ENCODE results near the gene ELOVL4.

The ELOVL4 gene

DNA sequence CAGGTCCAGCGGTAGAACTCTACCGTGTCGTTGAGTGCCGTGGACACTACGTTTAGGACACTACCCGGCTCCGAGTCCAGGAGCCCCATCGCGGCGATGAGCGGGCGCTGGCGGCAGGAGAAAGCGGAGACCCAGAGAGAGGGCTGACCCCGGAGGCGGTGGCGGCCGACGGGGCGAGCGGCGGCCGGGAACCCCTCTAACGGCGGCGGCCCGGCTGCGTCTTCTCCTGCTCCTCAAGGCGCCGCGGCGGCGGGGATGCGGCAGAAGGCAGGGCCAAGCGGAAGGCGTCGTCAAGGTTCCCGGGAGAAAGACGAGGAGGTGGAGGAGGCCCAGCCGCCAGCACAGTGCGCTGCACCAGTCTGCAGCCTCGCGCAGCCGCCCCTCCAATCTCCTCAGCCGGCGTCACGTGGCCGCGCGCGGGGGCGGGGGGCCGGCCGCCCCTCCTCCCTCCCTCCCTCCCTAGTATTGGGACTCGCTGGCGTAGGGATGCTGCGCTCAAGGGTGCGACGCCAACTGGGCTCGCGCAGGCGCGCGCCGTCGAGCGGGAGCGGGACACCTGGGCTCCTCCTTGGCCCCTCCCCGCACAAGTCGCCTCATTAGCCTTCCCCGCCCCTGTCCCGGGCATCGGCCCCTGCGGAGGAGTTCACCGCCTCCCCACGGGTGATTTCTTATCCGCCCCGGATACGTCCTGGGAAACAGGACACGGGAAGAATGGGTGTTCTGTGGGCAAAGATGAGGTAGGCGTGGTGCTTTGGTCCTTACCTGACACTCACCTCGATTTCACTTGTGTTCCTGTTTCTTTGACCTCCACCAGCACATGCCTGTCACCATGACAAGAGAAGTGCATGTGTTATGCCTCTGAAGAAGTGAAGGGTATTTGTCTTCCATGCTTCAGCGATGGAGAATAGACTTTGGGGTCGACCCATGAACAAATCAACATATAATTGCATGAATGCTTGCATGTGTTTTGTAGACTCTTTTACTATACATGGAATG is at the start of gene ELOVL4:
TSS of gene ELOVL4 (minus strand) at position 363 of the 996 bp plus-strand sequence. CDS start at position 89, 274 bp downstream.
- peak; percentile 17 for DNase-seq (ENCODE audit: low read depth)

DNA sequence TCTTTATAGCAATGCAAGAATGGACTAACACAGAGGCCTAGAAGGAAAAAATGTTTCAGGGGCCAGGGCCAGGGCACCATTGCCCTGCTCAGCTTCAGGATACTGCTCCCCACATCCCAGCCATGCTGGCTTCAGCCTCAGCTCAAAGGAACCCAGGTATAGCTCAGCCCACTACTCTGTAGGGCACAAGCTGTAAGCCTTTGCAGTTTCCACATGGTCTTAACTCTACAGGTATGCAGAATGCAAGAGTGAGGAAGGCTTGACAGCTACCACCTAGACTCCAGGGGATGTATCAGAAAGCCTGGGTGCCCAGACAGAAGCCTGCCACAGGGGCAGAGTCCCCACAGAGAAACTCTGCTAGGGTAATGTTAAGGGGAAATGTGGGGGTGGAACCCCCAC is 46.6 kb upstream of the ELOVL4 start:
- no peak for DNase-seq (ENCODE audit: low read depth)

DNA sequence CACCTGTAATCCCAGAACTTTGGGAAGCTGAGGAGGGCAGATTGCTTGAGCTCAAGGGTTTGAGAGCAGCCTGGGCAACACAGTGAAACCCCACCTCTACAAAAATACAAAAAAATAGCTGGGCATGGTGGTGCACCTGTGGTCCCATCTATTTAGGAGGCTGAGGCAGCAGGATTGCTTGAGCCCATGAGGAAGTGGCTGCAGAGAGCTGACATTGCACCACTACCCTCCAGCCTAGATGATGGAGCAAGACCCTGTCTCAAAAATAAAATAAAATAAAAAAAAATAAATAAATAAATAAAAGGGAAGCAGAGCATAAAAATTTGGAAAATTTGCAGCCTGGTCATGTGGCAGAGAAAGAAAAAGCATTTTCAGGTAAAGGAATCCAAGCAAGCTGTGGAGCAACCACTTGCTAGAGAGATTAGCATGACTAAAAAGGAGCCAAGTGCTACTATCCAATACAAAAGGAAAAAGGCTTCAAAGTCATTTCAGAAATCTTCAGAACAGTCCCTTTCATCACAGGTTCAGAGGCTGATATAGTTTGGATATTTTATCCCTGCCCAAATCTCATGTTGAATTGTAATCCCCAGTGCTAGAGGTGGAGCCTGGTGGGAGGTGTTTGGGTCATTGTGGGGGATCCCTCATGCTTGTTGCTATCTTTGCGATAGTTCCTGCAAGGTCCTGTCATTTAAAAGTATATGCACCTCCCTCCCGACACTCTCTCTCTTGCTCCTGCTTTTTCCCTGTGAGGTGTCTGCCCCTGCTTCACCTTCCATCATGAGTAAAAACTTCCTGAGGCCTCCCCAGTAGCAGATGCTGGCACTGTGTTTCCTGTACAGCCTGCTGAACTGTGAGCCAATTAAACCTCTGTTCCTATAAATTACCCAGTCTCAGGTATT is 45.9 kb upstream of the ELOVL4 start:
- no peak for DNase-seq (ENCODE audit: low read depth)

DNA sequence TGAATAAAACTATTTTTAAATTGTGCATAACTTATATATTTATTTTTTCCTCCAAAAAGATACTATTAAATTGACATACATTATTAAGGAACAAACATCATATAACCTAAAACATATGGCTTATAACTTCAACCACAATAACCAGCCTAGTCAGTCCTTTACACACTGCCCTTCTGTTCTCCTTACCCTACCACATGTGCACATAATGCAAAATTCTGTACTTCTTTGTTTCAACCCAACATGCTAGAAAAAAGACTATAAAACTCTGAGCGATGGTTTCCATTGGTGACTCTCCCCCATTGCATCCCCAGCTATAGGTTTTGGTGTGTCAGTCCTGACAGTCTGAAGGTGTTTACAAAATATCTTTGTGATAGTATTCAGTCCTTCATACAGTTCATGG is 42.3 kb upstream of the ELOVL4 start:
- no peak for DNase-seq (ENCODE audit: low read depth)

DNA sequence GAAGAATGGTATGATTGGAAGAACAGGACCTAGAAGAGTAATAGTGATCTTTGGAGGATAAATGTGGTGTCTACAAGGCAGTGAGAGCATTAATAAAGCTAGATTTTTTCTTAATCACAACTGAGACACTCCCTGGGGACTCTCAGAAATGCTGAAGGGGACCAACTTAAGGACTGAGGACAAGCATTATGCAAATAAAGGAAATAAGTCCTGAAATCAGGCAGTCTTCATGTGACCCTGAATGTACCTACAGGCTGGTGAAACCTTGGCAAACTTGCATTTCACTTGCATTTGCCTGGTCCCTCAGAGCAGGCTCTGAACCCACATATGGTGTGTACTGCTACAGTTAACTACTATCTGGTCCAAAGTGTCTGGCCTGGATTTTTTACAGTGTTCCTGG is 37.8 kb upstream of the ELOVL4 start:
- no peak for DNase-seq (ENCODE audit: low read depth)

DNA sequence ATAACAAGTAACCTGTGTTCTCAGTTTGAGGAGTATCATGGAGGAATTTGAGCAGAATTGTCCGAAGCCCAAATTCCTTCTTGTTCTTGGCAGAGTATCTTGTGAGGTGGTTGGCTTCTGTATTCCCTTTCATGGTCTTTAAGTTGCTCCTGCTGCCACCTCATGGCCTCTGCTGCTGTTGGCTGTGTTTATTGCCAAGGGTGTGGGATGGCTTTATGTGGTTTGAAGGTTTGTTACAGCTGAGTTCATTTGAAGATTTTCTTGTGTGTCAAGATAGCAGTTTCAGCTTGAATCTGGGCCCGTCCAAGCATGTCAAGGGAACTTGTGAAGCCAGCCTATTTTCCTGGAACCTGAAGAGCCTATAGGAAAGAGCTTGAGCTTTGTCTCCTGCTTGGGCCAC is 36.9 kb upstream of the ELOVL4 start:
- no peak for DNase-seq (ENCODE audit: low read depth)

DNA sequence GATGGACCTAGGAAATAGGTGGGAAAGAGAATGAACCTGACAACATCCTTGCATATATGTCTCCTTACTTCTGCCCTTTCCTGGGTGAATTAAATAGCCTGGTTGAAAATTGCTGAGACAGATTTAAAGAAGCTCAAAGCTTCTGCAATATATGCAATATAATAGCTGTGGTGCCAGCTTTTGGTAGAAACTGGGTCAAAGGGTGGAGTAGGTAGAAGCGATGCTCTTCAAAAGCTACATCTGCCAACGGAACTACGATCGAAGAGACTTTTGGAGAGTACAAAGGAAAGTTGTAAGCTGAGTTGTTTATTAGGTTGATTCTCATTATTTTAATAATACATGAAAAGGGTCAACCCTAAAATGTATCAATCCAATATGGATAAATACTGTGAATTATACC is 34.3 kb upstream of the ELOVL4 start:
- DNase-seq (ENCODE audit: low read depth) = no peak

DNA sequence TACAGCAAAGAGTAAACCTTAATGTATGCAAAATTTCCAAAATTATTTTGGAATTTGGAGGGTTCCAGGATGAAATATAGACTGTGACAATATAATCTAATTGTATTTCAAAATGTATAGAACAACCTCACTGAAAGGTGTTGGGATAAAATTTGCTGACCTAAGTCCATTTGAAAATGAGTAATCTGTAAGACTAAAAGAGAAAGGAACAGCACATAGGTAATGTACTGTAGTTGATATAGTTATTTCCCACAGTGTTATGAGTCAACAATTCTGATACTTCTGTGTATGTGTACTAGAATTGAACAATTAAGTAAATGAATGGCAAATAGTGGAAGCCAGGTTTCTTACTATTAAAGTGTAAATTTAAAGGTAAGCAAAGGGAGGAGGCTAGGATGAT is 23.8 kb upstream of the ELOVL4 start:
- no peak for DNase-seq (ENCODE audit: low read depth)

DNA sequence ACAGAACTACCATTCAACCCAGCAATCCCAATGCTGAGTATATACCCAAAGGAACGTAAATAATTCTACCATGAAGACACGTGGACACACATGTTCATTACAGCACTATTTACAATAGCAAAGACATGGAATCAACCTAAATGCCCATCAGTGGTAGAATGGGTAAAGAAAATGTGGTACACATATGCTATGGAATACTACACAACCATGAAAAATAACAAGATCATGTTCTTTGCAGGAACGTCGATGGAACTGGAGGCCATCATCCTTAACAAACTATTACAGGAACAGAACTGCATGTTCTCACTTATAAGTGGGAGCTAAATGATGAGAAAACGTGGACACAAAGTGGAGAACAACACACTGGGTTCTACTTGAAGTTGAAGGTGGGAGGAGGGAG is 22.4 kb upstream of the ELOVL4 start:
- DNase-seq (ENCODE audit: low read depth) = no peak

DNA sequence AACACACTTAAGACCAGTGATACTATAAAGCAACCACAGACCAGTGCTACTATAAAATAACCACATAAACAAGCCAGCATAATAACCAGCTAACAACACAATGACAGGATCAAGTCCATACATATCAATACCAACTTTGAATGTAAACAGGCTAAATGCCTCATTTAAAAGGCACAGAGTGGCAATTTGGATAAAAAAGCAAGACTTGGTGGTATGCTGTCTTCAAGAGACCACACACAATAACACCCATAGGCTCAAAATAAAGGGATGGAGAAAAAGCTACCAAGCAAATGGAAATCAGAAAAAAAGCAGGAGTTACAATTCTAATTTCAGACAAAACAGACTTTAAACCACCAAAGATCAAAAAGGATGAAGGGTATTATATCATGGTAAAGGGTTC is 19.8 kb upstream of the ELOVL4 start:
- DNase-seq (ENCODE audit: low read depth) = no peak

DNA sequence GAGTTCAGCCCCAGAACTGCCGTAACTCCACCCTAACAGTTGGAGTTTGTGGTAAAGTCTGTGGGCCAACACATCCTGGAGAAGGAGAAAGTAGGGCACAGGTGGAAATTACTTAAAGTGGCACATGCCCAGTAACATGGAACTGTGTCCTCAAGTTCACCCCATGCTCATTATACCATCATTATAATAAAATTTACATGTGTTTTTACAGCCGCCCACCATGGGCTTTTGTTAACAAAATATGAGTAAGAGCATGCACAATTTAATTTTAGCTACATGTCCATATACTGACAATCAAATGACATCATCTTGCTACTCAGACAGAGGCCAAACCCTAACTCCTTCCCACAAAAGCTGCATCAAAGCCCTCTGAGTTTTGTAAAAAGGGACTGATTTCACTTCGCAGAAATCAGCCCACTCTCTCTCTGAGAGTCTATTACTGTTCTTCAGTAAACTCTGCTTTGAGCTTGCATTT is 17.3 kb upstream of the ELOVL4 start:
- DNase-seq (ENCODE audit: low read depth) = no peak

DNA sequence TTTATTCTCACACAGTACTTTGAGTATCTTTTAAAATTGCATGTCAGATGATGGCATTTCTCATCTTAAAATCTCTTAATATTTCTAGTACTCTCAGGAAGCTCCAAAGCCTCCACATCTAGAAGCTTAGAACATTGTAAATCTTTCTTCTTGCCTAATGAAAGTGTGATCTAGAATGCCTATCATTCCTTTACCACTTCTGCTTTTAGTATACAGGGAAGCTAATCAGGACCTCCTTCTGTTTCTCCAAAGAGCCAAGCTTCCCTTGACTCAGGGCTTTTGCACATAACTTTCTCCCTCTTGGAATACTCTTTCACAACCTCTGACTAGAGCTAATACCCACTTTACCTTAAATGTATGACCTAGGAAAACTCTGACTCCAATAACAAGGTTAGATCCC is 7.5 kb upstream of the ELOVL4 start:
- DNase-seq (ENCODE audit: low read depth) = no peak

DNA sequence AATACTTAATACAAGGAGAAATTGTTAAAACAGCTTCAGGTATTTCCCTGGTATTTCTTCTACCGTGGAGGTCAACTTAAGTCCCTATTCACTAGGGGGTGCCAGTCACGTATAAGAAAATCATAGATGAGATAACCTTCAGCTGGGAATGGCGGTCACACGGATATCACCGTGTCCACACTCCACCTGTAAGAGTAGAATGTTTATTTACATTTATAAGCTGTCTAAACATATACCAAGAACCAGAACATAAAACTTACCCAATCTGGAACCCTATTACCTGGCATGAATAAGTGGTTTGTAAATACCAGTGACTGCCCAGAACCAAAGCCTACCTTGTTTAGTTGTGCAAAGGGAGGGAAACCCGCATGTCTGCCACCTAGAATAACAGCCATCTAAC is 1.9 kb upstream of the ELOVL4 start:
- peak; percentile 30 for DNase-seq (ENCODE audit: low read depth)

DNA sequence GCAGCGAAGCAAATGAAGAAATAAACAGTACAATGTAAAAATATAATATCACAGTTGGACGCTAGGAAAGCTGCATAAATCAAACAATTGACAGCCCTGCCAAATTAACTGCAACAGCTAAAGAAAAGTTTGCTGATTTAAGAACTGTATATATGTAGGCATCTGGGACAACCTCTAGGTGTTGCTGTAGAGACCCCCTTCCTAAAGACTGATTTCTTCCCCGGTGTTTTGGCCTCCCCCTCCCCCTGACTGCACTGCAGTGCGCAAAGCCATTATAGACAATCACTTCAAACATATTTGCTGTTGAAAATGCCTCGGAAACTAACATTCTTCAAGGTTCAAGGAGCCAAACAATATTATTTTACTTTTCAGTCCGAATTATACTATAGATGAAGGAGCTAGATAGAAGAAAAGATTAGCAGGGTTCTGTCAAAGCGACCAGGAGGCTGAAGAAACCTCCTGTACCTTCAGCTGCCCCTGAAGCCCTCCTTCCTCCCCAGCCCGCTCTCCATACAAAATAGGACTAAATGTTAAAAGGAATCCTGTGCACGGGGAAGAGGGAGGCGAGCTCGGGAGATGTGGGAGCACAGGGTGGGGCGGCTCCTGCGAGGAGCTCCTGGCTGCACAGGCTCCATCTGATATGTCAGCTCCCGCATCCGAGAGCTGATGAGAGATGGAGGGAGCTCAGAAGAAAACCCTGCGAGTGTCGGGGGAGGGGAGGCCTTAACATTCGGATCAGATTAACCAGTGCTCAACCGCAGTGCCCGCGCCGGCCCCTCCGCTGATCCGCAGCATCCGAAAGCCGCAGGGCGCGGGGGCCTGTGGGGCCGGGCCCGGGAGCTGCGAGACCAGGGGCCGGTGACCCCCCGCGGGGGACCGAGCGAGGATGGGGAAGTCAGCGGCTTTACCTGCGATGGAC is 822 bp downstream of the ELOVL4 start:
- no peak for DNase-seq (ENCODE audit: low read depth)

DNA sequence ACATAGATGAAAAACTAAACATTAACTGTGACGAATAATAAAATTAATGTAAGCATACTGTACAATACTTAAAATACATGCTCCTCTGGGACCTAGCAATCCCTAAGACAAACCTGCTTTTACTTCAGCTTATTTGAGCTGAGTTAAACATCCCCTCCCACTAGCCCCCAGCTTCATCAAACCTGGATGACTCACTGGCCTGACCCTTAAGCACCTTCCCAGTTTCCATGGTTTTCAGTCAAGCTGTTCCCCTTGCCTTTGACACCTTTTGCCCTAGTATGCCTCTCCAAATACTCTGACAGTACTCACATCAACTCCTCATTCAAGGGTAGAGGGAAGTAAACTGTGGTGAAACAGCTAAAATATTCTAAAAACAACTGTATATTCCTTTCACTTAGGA is 4.2 kb downstream of the ELOVL4 start:
- DNase-seq (ENCODE audit: low read depth) = no peak

DNA sequence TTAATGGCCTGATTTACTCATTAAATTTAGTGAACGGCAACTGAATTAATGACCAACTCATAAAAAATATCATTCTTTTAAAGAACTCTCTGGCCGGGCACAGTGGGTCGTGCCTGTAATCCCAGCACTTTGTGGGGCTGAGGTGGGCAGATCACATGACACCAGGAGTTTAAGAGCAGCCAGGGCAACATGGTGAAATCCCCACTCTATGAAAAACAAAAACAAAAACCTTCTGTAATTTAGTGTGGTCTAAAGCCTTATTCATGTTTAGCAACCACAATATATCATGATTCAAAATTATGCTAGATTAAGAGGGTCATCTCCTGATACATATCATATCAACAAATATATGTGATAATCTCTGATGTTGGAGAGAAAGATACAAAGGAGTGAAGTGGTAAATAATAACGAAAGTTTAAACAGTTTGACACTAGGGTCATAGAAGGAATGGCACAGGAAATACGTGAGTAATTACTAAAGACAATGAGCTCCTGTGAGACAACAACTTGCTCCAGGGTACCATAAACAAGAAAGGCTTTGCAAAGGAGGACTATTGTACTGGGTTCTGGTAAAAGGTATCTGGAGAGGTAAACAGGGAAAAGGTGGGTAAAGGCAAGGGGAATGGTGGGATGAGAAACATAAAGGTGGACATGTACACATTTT is 5.7 kb downstream of the ELOVL4 start:
- no peak for DNase-seq (ENCODE audit: low read depth)

DNA sequence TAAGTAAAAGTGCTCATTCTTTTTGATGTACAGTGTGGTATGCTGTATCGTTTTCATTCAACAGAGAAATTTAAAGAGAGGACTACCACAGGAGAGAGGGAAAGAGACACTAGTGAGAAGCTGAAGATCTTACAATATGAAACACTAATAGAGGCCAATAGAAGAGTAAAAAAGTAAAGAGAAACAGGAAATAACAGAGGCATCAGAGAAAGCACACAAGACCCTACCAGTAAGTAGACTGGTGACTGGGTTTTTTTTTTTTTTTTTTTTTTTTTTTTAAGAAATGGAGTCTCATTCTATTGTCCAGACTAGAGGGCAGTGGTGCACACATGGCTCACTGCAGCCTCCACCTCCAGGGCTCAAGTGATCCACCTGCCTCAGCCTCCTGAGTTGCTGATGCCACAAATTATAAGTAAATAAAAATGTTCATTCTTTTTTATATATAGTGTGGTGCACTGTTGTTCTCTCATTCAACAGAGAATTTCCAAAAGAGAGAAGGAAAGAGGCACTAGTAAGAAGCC is 18.8 kb downstream of the ELOVL4 start:
- no peak for DNase-seq (ENCODE audit: low read depth)

DNA sequence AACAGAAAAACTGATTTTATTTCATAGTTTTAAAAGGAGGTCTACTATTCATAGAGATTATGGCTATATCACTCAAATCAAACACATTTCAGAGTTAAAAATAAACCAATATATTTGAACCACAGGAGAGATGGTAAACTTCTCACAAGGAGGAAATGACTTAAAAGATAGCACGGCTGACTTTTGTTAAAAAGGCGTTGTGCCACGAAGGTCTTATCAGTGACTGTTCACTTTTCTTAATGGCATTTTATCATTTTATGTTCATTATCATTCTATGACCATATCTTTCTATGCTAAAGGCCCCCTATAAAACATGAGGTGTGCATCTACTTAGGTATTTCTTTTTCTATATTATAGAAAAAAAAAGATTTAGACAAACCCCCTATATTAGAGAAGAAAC is 19.6 kb downstream of the ELOVL4 start:
- DNase-seq (ENCODE audit: low read depth) = no peak

DNA sequence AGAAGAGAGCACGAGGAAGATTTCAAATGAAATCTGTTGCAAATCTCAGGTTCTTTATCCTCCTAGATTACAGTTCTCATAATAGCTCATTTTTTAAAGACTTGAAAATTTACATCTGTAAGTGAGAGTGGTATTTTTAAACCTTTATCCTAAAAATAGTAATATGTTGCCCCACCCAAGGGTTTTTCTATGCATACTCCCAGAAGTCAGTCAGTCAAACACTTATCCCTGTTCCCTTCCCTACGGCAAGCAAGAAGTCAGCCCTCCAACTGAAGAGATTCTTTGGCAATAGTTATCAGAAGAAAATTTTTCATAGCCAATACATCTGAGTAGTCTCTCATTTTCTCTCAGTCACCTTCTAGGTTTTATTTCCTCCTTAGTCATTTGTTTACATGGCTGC is 24.1 kb downstream of the ELOVL4 start:
- DNase-seq (ENCODE audit: low read depth) = no peak

DNA sequence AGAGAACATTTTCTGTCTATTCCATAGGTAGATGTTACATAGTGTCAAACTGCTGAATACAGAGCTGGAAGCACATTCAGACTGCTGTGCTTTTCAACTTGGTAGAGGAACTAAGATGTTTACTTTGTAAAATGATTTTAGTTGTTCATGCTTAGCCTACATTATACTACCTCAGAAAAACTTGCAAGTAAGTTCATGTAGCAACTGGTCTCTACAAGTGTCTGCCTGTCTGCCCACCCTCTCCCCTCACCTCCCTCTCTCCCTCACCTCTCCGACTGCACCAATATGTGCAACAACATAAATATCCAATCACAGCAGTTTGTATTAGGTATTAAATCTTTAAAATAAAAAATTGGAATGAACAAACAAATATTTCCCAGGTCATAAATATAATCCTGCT is 25.3 kb downstream of the ELOVL4 start:
- DNase-seq (ENCODE audit: low read depth) = no peak

DNA sequence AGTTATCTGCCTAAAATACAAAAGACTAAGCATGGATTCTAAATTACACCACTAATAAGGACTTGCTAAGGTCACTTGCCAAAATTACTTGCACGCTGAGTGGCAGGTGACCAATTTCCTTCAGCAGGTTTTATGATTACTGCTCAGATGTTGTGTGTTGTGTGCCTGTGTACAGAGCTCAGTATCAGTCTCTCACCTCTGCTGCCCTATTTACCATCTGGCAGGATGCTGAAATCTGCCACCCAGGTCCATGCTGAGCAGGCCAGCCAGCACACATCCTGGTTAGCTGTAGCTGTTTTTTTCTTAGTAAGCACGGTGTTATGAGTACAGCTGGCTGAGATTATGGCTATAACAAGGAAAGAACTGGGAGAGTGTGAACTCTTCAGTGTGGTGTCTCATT is 34.0 kb downstream of the ELOVL4 start:
- no peak for DNase-seq (ENCODE audit: low read depth)
